Upper lobe of left lung (tissue), 4 donors: ENCODE measurements around the gene TMEM108.

Experiments
- CTCF ChIP-seq, 6 experiments: fragments of 450-650 bp in 4 of 6; fragments of 200-600 bp in 2 of 6; sonication (generic) in 2 of 6; IDR thresholded peaks; one replicate each; pipeline ENCODE4 v1.5.1; 2016 to 2019; ENCODE audit warnings: antibody characterized with exemption in 6 of 6
- EP300 ChIP-seq, 4 donors: sonication (generic); formaldehyde crosslinking; IDR thresholded peaks; one replicate each; pipeline ENCODE4 v1.5.1; 2017; ENCODE audit warnings: antibody characterized with exemption in 4 of 4, control low read depth in 2 of 4
- POLR2A ChIP-seq, 4 donors: fragments of 450-650 bp; IDR thresholded peaks; one replicate each; pipeline ENCODE4 v1.5.1; 2016 to 2017; ENCODE audit warnings: antibody characterized with exemption in 4 of 4, mild to moderate bottlenecking in 2 of 4
- POLR2AphosphoS5 ChIP-seq, 2 donors: sonication (generic); formaldehyde crosslinking; IDR thresholded peaks; one replicate each; pipeline ENCODE4 v1.5.1; 2017; ENCODE audit warnings: antibody characterized with exemption in 2 of 2

- no peak for TF ChIP-seq POLR2AphosphoS5 (IDR thresholded peaks at IDR 0.05)
- TF ChIP-seq CTCF (IDR thresholded peaks at IDR 0.05), result no peak
- TF ChIP-seq POLR2A (IDR thresholded peaks at IDR 0.05), result no peak
- TF ChIP-seq EP300 (IDR thresholded peaks at IDR 0.05), result no peak
Observed at GRCh38 chr3:132995971-132996370, 42.2 kb upstream of the TMEM108 start.
